ENCODE data around the gene CCDC86. TPM values are rescaled to one million over a fixed set of nuclear protein-coding genes. Genes with fewer than 3 reads are reported as not detected.

CCDC86 gene, protein sequence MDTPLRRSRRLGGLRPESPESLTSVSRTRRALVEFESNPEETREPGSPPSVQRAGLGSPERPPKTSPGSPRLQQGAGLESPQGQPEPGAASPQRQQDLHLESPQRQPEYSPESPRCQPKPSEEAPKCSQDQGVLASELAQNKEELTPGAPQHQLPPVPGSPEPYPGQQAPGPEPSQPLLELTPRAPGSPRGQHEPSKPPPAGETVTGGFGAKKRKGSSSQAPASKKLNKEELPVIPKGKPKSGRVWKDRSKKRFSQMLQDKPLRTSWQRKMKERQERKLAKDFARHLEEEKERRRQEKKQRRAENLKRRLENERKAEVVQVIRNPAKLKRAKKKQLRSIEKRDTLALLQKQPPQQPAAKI
- total RNA-seq (10 to 100 TPM; 11.8 to 15.2 TPM), polyA plus RNA-seq (1 to 10 TPM; 8.1 to 8.2 TPM)
- long read RNA-seq, donor 1, transcript CCDC86-201 (4 exons, 1,893 nt): major isoform, 123 of 123 reads
- long read RNA-seq, donor 1, partial matches to known transcripts: 0 of 123 reads
- long read RNA-seq, donor 1, other reads (novel, unspliced or antisense): 0 of 123 reads
- long read RNA-seq, donor 2, transcript CCDC86-201 (4 exons, 1,893 nt): major isoform, 10 of 13 reads
- long read RNA-seq, donor 2, partial matches to known transcripts: 0 of 13 reads
- long read RNA-seq, donor 2, other reads (novel, unspliced or antisense): 3 of 13 reads

GRCh38 chr11:60841797-60842667, at the start of gene CCDC86:
CCDC86 (plus strand) TSS chr11:60842113; CDS start chr11:60842125, 12 bp downstream.
- no peaks in the 10 kb centered on the region for H3K27me3 ChIP-seq (ENCODE audit: control insufficient read depth in 1 of 2, insufficient read depth in 2 of 2, low read length in 1 of 2)
- no peaks in the 10 kb centered on the region for H3K9me3 ChIP-seq (ENCODE audit: control insufficient read depth, low read length)
- intact Hi-C loops (cut with DNase I): loop anchor here (5.0 to 10.0 kb wide), 4 partner anchors 65 to 553 kb away; partner anchors contain the start of genes PRPF19 (in 2 of the 2), TMEM216 (in 1 of the 2) and VPS37C (in 1 of the 2)
- peaks cover 0 to 7% of the 10 kb centered on the region in 2 donors for H3K4me1 ChIP-seq (ENCODE audit: control insufficient read depth in 1 of 2, insufficient read depth in 2 of 2, low read length in 2 of 2)
- H3K36me3 ChIP-seq (ENCODE audit: control insufficient read depth in 1 of 2, insufficient read depth in 2 of 2, low read length in 1 of 2): no peaks in the 10 kb centered on the region
- peak within 1 kb of the TSS in 1 of 2 donors; percentile 8 for H3K27ac ChIP-seq (ENCODE audit: low read depth in 1 of 2, low read length in 2 of 2)
- ATAC-seq (ENCODE audit: low FRiP score): peak; percentile 98
- peak; percentile 98 to 99 for DNase-seq
- WGBS, 2 donors: 0 to 1% methylated on average over 56 to 57 of the region's 57 CpGs
- peak within 1 kb of the TSS; percentile 32 to 46 for H3K4me3 ChIP-seq (ENCODE audit: low read length in 2 of 2)

- no peaks in the 10 kb centered on the region for H3K4me1 ChIP-seq (ENCODE audit: control insufficient read depth in 1 of 2, insufficient read depth in 2 of 2, low read length in 2 of 2)
- intact Hi-C loops (cut with DNase I): no loop called here
- WGBS, 2 donors: 86 to 91% methylated on average over 3 of the region's 3 CpGs
- H3K36me3 ChIP-seq (ENCODE audit: control insufficient read depth in 1 of 2, insufficient read depth in 2 of 2, low read length in 1 of 2): no peaks in the 10 kb centered on the region
- ATAC-seq (ENCODE audit: low FRiP score) (no peak), DNase-seq (no peak)
- H3K27me3 ChIP-seq (ENCODE audit: control insufficient read depth in 1 of 2, insufficient read depth in 2 of 2, low read length in 1 of 2): no peaks in the 10 kb centered on the region
- no peaks in the 10 kb centered on the region for H3K9me3 ChIP-seq (ENCODE audit: control insufficient read depth, low read length)
- no peak overlapping the region for H3K27ac ChIP-seq (ENCODE audit: low read depth in 1 of 2, low read length in 2 of 2)
- H3K4me3 ChIP-seq (ENCODE audit: low read length in 2 of 2): no peak overlapping the region
Observed at GRCh38 chr11:60792521-60792920, 49.4 kb upstream of the CCDC86 start.

DNA sequence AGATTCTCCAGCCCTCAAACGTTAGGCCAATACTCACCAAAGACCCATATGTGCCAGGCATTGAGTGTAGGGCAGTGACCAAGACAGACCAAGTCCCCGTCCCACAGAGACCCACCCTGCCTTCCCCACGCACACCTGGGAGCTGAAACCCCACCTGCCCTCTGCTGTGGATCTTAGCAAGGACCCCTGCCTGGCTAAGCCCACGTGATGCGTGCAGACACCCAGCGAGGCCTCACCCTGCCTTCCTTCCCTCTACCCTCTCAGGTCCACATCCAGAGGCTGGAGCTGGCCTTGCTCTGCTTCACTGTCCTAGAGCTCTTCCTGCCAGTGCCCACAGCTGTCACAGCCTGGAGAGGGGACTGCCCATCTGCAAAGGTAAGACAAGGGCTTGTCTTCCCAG, 46.6 kb upstream of the CCDC86 start:
- WGBS, 2 donors: 75 to 86% methylated on average over 6 of the region's 6 CpGs
- no peaks in the 10 kb centered on the region for H3K36me3 ChIP-seq (ENCODE audit: control insufficient read depth in 1 of 2, insufficient read depth in 2 of 2, low read length in 1 of 2)
- intact Hi-C loops (cut with DNase I): no loop called here
- no peak for ATAC-seq (ENCODE audit: low FRiP score)
- no peaks in the 10 kb centered on the region for H3K9me3 ChIP-seq (ENCODE audit: control insufficient read depth, low read length)
- no peaks in the 10 kb centered on the region for H3K27me3 ChIP-seq (ENCODE audit: control insufficient read depth in 1 of 2, insufficient read depth in 2 of 2, low read length in 1 of 2)
- no peak overlapping the region for H3K27ac ChIP-seq (ENCODE audit: low read depth in 1 of 2, low read length in 2 of 2)
- no peak overlapping the region for H3K4me3 ChIP-seq (ENCODE audit: low read length in 2 of 2)
- peak in 1 of 2 donors; percentile 60 for DNase-seq
- no peaks in the 10 kb centered on the region for H3K4me1 ChIP-seq (ENCODE audit: control insufficient read depth in 1 of 2, insufficient read depth in 2 of 2, low read length in 2 of 2)

DNA sequence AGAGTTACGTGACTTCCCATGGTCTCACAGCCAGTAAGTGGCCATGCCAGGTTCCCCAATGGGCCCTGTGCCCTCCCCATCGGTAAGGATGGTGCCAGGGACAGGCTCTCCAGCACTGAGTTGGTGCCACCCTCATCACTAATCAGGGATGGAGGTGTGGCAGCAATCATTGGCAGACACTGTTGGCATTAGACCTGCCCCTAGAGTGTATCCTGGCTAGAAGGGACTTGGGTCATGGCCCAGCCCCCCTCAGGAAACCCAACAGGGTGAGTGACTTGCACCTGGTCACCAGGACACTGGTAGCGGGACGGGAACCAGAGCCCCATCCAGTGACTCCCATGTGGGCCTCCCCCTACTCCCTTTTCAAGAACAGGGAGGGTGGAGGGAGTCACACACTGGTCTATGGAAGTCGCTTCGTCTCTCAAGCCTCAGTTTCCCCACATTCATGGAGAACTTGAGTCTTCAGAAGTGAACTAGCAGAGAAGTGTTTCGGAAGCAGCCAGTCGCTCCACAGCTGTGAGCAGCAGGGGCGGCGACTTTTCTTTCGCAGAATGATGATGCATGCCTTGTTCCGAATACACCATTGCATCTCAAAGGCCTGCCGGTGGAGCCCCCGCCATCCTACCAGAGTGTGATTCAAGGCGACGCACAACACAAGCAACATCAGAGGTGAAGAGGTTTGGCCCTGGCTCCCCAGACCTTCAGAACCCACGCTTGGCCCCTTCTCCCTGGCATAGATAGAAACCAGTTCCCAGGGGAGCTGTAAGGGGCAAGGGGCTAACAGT, 43.9 kb upstream of the CCDC86 start:
- 85 to 86% methylated on average over 17 of the region's 17 CpGs for WGBS, 2 donors
- DNase-seq: peak in 1 of 2 donors; percentile 21
- intact Hi-C loops (cut with DNase I): no loop called here
- H3K27me3 ChIP-seq (ENCODE audit: control insufficient read depth in 1 of 2, insufficient read depth in 2 of 2, low read length in 1 of 2): no peaks in the 10 kb centered on the region
- H3K36me3 ChIP-seq (ENCODE audit: control insufficient read depth in 1 of 2, insufficient read depth in 2 of 2, low read length in 1 of 2): no peaks in the 10 kb centered on the region
- H3K27ac ChIP-seq (ENCODE audit: low read depth in 1 of 2, low read length in 2 of 2): no peak overlapping the region
- H3K4me1 ChIP-seq (ENCODE audit: control insufficient read depth in 1 of 2, insufficient read depth in 2 of 2, low read length in 2 of 2): no peaks in the 10 kb centered on the region
- no peak for ATAC-seq (ENCODE audit: low FRiP score)
- H3K9me3 ChIP-seq (ENCODE audit: control insufficient read depth, low read length): no peaks in the 10 kb centered on the region
- no peak overlapping the region for H3K4me3 ChIP-seq (ENCODE audit: low read length in 2 of 2)

DNA sequence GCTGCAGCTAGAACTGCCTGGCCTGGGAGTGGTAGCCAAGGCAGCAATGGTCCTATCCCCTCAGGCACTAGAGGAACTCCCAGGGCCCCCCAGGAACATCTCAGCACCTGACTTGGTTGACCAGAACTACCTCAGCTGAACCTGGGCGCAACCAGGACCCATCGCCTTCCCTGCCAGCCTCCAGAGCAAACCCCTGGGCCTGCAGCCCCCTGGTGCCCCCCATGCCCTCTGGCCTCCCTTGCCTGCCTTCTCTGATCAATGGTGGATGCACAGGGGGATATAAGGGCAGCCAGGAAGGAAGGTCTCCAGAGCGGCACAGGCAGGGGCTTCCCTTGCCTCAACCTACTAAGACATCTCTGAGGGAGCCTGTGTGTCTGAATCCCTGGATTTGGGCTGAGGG, 43.3 kb upstream of the CCDC86 start:
- DNase-seq (no peak), ATAC-seq (ENCODE audit: low FRiP score) (no peak)
- Histone ChIP-seq H3K4me3 (ENCODE audit: low read length in 2 of 2) (no peak overlapping the region), H3K36me3 (ENCODE audit: control insufficient read depth in 1 of 2, insufficient read depth in 2 of 2, low read length in 1 of 2) (no peaks in the 10 kb centered on the region), H3K9me3 (ENCODE audit: control insufficient read depth, low read length) (no peaks in the 10 kb centered on the region), H3K27ac (ENCODE audit: low read depth in 1 of 2, low read length in 2 of 2) (no peak overlapping the region), H3K27me3 (ENCODE audit: control insufficient read depth in 1 of 2, insufficient read depth in 2 of 2, low read length in 1 of 2) (no peaks in the 10 kb centered on the region), H3K4me1 (ENCODE audit: control insufficient read depth in 1 of 2, insufficient read depth in 2 of 2, low read length in 2 of 2) (no peaks in the 10 kb centered on the region)
- intact Hi-C loops (cut with DNase I): no loop called here
- WGBS, 2 donors: 90 to 94% methylated on average over 3 of the region's 3 CpGs

DNA sequence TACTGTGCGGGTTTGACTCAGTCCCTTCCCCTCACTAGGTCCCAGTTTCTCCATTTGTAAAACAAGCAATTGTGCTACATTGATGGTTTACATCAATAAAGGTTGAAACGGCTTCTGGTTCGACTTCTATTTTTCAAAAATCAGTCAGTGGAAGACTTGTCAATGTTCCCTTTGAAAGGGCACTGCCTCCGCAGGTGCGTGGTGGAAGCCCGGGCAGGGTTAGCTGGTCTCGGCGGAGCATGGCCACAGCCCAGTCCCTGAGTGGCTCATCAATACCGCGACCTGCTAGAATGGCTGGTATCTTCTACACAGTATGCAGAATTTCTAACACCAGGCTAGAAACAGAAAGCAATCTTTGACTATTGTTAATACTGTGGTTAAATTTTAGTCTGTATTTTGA, 40.7 kb upstream of the CCDC86 start:
- H3K27me3 ChIP-seq (ENCODE audit: control insufficient read depth in 1 of 2, insufficient read depth in 2 of 2, low read length in 1 of 2): no peaks in the 10 kb centered on the region
- H3K9me3 ChIP-seq (ENCODE audit: control insufficient read depth, low read length): no peaks in the 10 kb centered on the region
- 90 to 93% methylated on average over 10 of the region's 10 CpGs for WGBS, 2 donors
- H3K4me1 ChIP-seq (ENCODE audit: control insufficient read depth in 1 of 2, insufficient read depth in 2 of 2, low read length in 2 of 2): no peaks in the 10 kb centered on the region
- DNase-seq: peak in 1 of 2 donors; percentile 59
- intact Hi-C loops (cut with DNase I): no loop called here
- H3K4me3 ChIP-seq (ENCODE audit: low read length in 2 of 2): no peak overlapping the region
- no peak overlapping the region for H3K27ac ChIP-seq (ENCODE audit: low read depth in 1 of 2, low read length in 2 of 2)
- no peak for ATAC-seq (ENCODE audit: low FRiP score)
- H3K36me3 ChIP-seq (ENCODE audit: control insufficient read depth in 1 of 2, insufficient read depth in 2 of 2, low read length in 1 of 2): no peaks in the 10 kb centered on the region

- H3K36me3 ChIP-seq (ENCODE audit: control insufficient read depth in 1 of 2, insufficient read depth in 2 of 2, low read length in 1 of 2): no peaks in the 10 kb centered on the region
- no peaks in the 10 kb centered on the region for H3K9me3 ChIP-seq (ENCODE audit: control insufficient read depth, low read length)
- H3K4me3 ChIP-seq (ENCODE audit: low read length in 2 of 2): no peak overlapping the region
- H3K4me1 ChIP-seq (ENCODE audit: control insufficient read depth in 1 of 2, insufficient read depth in 2 of 2, low read length in 2 of 2): no peaks in the 10 kb centered on the region
- WGBS, 2 donors: 69 to 76% methylated on average over 7 of the region's 7 CpGs
- no peak overlapping the region for H3K27ac ChIP-seq (ENCODE audit: low read depth in 1 of 2, low read length in 2 of 2)
- no peaks in the 10 kb centered on the region for H3K27me3 ChIP-seq (ENCODE audit: control insufficient read depth in 1 of 2, insufficient read depth in 2 of 2, low read length in 1 of 2)
- no peak for DNase-seq
- ATAC-seq (ENCODE audit: low FRiP score): no peak
- intact Hi-C loops (cut with DNase I): no loop called here
Observed at GRCh38 chr11:60803273-60803936, 38.5 kb upstream of the CCDC86 start.
